GM10248 (cell line): ENCODE data around the gene RASGRF2.

Experiments used
- CTCF ChIA-PET: fragments of 300-600 bp; sonication (Branson Sonifier 250); formaldehyde crosslinking; extraction: SDS; loops from one replicate; lab custom pipeline; 2021; ENCODE audit warnings: antibody characterized with exemption; lab: Yijun Ruan, JAX
- POLR2A ChIA-PET: fragments of 350-650 bp; sonication (Branson Sonifier 250); formaldehyde crosslinking; extraction: SDS; loops from one replicate; lab custom pipeline; 2020; ENCODE audit warnings: antibody characterized with exemption; lab: Yijun Ruan, JAX
- DNase-seq: peaks from one replicate; pipeline ENCODE4 v3.0.0; 2012; ENCODE audit errors: extremely low spot score
- TF ChIP-seq, protein P1 (sequence below): IDR thresholded peaks from 2 replicates; pipeline ENCODE4 v1.5.1; 2012; ENCODE audit warnings: mild to moderate bottlenecking, low read depth; ENCODE audit errors: extremely low read depth, missing control alignments, control extremely low read depth

Gene RASGRF2

GRCh38 chr5:80930940-80931339 is 29.2 kb upstream of the RASGRF2 start:
- POLR2A ChIA-PET, result no interaction called here
- TF ChIP-seq, protein P1, sequence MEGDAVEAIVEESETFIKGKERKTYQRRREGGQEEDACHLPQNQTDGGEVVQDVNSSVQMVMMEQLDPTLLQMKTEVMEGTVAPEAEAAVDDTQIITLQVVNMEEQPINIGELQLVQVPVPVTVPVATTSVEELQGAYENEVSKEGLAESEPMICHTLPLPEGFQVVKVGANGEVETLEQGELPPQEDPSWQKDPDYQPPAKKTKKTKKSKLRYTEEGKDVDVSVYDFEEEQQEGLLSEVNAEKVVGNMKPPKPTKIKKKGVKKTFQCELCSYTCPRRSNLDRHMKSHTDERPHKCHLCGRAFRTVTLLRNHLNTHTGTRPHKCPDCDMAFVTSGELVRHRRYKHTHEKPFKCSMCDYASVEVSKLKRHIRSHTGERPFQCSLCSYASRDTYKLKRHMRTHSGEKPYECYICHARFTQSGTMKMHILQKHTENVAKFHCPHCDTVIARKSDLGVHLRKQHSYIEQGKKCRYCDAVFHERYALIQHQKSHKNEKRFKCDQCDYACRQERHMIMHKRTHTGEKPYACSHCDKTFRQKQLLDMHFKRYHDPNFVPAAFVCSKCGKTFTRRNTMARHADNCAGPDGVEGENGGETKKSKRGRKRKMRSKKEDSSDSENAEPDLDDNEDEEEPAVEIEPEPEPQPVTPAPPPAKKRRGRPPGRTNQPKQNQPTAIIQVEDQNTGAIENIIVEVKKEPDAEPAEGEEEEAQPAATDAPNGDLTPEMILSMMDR, result no peak
- CTCF ChIA-PET, result interaction anchor here (0.9 to 1.6 kb wide), 2 partner anchors 177 to 243 kb away, joined by 3 to 5 read pairs; no protein-coding TSS in a partner anchor
- no peak for DNase-seq

DNA sequence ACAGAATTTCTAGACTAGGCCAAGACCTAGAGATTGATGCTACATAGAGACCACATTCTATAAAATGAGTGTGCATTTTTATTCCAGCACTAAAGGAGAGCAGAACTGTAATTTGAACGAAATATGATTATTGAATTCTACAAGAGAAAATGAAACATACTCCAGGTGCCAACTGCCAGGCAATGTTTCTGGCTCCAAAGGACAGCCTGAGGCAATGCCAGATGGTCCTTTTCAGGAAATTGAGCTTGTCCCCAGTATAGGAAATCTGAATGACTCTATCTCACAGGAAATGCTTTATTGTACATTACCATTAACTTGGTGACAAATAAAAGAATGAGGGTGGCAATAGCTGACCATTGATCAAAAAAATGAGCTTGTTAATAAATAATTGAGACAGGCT is 28.8 kb upstream of the RASGRF2 start:
- ChIA-PET CTCF (interaction anchor here (0.9 to 1.6 kb wide), 4 partner anchors 12 to 244 kb away, joined by 3 to 5 read pairs (median 3); no protein-coding TSS in a partner anchor), POLR2A (no interaction called here)
- TF ChIP-seq, protein P1, result no peak
- no peak for DNase-seq

GRCh38 chr5:80933036-80933435 is 27.1 kb upstream of the RASGRF2 start:
- POLR2A ChIA-PET, result no interaction called here
- TF ChIP-seq, protein P1, result no peak
- CTCF ChIA-PET, result no interaction called here

GRCh38 chr5:80934751-80935150 is 25.4 kb upstream of the RASGRF2 start:
- no peak for DNase-seq
- TF ChIP-seq, protein P1, result no peak
- CTCF ChIA-PET, result interaction anchor here (0.6 to 2.2 kb wide), 3 partner anchors 10 to 224 kb away, joined by 3 to 7 read pairs (median 3); no protein-coding TSS in a partner anchor
- POLR2A ChIA-PET, result no interaction called here

More at GRCh38 chr5:80933036-80933435, 27.1 kb upstream of the RASGRF2 start:
- DNase-seq, result no peak

GRCh38 chr5:80935811-80936385 is 24.3 kb upstream of the RASGRF2 start:
- ChIA-PET CTCF (interaction anchor here (0.9 to 2.2 kb wide), 4 partner anchors 9 to 225 kb away, joined by 3 to 7 read pairs (median 4); no protein-coding TSS in a partner anchor), POLR2A (no interaction called here)
- TF ChIP-seq, protein P1, result peak; percentile 17
- peak; percentile 22 for DNase-seq

- no peak for DNase-seq
- POLR2A ChIA-PET, result no interaction called here
- TF ChIP-seq, protein P1, result no peak
- CTCF ChIA-PET, result interaction anchor here (0.9 to 2.2 kb wide), 4 partner anchors 8 to 172 kb away, joined by 3 to 7 read pairs (median 4); no protein-coding TSS in a partner anchor
Measured at GRCh38 chr5:80936881-80937280, 23.3 kb upstream of the RASGRF2 start.
